NCI-H2171 (cell line): Measurements from ENCODE around the gene NELFB.
"Not testable (repeated sequence)": the region's sequence is repeated elsewhere in the genome, so short reads cannot be mapped to it uniquely, and the experiment has no call there.

Experiments
- DNase-seq: peaks from one replicate; lab custom pipeline; 2025; lab: John Stamatoyannopoulos, UW

The NELFB gene

GRCh38 chr9:137234758-137235423 is 20.2 kb upstream of the NELFB start:
- DNase-seq = no peak

GRCh38 chr9:137235424-137236237 is 19.5 kb upstream of the NELFB start:
- DNase-seq = no peak

GRCh38 chr9:137236238-137236935 is 18.7 kb upstream of the NELFB start:
- peak; percentile 96 for DNase-seq

- DNase-seq = no peak
These were observed 18.1 kb upstream of the NELFB start for GRCh38 chr9:137236936-137237421.

- no peak for DNase-seq
These were observed 17.1 kb upstream of the NELFB start for GRCh38 chr9:137237759-137238726.

- DNase-seq = not testable (repeated sequence)
These were observed 15.5 kb upstream of the NELFB start for GRCh38 chr9:137239541-137240200.

- DNase-seq = peak; percentile 85
These were observed 14.7 kb upstream of the NELFB start for GRCh38 chr9:137240318-137240840.

GRCh38 chr9:137240841-137241489 is 14.2 kb upstream of the NELFB start, which contains the start of gene TUBB4B:
TSS of gene TUBB4B (plus strand) at chr9:137241287. CDS start at chr9:137241361, 74 bp downstream.
- peak; percentile 100 for DNase-seq

- DNase-seq = no peak
These were observed 13.4 kb upstream of the NELFB start for GRCh38 chr9:137241490-137242268.

- no peak for DNase-seq
These were observed 12.6 kb upstream of the NELFB start for GRCh38 chr9:137242269-137243203.

GRCh38 chr9:137243266-137243625 is 11.9 kb upstream of the NELFB start:
- not testable (repeated sequence) for DNase-seq

GRCh38 chr9:137243626-137244485 is 11.3 kb upstream of the NELFB start:
- no peak for DNase-seq

GRCh38 chr9:137244486-137245449 is 10.4 kb upstream of the NELFB start:
- peak; percentile 42 for DNase-seq

- DNase-seq = peak; percentile 84
These were observed 9.4 kb upstream of the NELFB start for GRCh38 chr9:137245450-137246421.
